ENCODE data around the gene OCRL.

The OCRL gene

DNA sequence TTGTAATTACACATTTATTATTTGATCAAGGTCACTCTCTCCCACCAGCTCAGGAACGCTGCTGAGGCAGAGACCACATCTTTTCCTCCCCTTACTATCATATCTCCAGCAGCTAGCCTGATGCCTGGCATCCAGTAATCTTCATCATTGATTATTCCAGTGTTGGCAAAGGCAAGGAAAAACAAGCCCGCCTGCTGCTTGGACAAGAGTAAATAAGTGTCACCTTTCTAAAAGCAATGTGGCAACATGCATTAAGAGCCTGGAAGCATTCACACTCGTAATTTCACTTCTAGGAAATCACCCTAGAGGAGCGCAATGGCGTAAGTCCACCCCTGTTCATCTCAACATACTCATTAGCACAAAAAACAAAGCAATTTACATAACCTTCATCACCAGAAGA, 59.9 kb downstream of the OCRL start:
- H3K27ac ChIP-seq, result no peak overlapping the region
- TF ChIP-seq ZFX (IDR thresholded peaks at IDR 0.05) (no peak), CTCF (conservative IDR thresholded peaks at IDR 0.05) (no peak)

DNA sequence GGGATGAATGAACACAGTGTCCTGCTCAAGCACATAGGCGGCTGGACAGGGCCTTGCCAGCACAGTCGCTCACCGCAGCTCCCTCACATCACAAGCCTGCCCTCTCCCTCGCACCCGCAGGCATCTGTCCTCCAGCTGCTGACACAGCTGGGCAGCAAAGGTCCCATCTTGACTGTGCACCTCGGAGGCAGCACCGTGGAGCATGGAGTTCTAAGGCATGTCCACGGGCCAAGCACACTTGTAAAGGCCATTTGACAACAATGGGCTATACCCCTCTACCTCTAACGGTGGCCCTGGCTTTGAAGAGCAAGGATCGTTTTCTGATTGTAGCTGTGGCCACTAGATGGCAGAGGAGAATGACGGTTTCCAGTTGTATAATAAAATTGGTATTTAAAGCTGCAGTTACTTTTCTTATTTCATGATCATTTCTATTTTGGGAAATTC, 60.9 kb downstream of the OCRL start:
- TF ChIP-seq ZFX (IDR thresholded peaks at IDR 0.05), result no peak
- peak; percentile 74 for TF ChIP-seq CTCF (conservative IDR thresholded peaks at IDR 0.05)
- H3K27ac ChIP-seq, result no peak overlapping the region

- TF ChIP-seq CTCF (conservative IDR thresholded peaks at IDR 0.05) (peak; percentile 66), ZFX (IDR thresholded peaks at IDR 0.05) (no peak)
- H3K27ac ChIP-seq, result no peak overlapping the region
Measured at GRCh38 chrX:129606918-129607317, 66.9 kb downstream of the OCRL start.

DNA sequence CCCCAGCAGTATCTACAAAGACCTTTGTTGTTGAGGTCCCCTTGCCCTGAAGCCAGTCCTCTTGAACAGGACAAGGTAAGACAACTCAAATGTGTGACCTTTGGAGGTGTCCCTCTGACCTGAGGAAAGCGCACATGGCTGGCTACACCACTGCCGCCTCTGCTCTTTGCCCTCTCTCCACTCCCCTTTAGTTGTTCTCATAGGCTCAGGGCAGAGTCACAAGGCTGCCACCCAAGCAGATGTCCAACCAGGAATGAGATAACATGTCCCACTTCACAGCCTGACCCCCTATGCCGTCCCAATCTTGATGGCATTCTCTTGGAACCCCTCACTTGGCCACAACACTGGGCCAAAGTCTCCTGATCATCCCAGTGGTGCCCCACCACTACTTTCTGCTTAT, 68.4 kb downstream of the OCRL start:
- no peak overlapping the region for H3K27ac ChIP-seq
- TF ChIP-seq CTCF (conservative IDR thresholded peaks at IDR 0.05), result no peak
- no peak for TF ChIP-seq ZFX (IDR thresholded peaks at IDR 0.05)

GRCh38 chrX:129609395-129609794, 69.3 kb downstream of the OCRL start:
- TF ChIP-seq CTCF (conservative IDR thresholded peaks at IDR 0.05) (no peak; the same call in none of the 2 replicates), ZFX (IDR thresholded peaks at IDR 0.05) (no peak)

DNA sequence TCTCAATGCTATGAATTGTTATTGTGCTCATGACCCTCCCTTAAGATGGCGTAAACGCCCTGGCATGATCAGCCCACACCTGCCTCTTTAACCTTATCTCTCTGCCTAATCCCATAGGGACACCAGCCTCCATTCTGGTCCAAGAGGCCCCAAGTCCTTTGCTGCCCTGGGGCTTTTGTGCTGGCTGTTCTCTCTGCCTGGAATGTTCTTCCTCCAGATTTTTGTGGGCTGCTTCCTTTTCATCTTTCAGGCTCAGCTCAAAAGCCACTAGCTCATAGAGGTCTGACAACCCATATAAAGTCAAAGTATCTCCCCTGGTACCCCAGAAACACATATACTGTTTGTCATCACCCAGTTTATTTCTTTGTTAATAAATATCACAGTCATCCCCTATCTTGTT, 72.3 kb downstream of the OCRL start:
- no peak overlapping the region for H3K27ac ChIP-seq
- no peak for TF ChIP-seq ZFX (IDR thresholded peaks at IDR 0.05)
- TF ChIP-seq CTCF (conservative IDR thresholded peaks at IDR 0.05), result no peak

More at GRCh38 chrX:129609395-129609794, 69.3 kb downstream of the OCRL start:
- H3K27ac ChIP-seq, result no peak overlapping the region

GRCh38 chrX:129613596-129613995, 73.5 kb downstream of the OCRL start:
- no peak overlapping the region for H3K27ac ChIP-seq
- no peak for TF ChIP-seq ZFX (IDR thresholded peaks at IDR 0.05)
- TF ChIP-seq CTCF (conservative IDR thresholded peaks at IDR 0.05), result no peak

Data from C4-2B (cell line).